HepG2 (cell line): ENCODE results near the gene MBLAC1. TPM values are rescaled to one million over a fixed set of nuclear protein-coding genes. Genes with fewer than 3 reads are reported as not detected.

Source experiments
- CBX1 ChIP-seq: IDR thresholded peaks from one replicate; pipeline ENCODE4 v1.6.1; 2016; ENCODE audit warnings: antibody characterized with exemption, low read depth
- CENPX ChIP-seq: sonication (generic); formaldehyde crosslinking; IDR thresholded peaks from 2 replicates; pipeline ENCODE4 v1.9.0; 2021; ENCODE audit warnings: mild to moderate bottlenecking, missing genetic modification reagents, moderate library complexity
- EZH2 ChIP-seq: conservative IDR thresholded peaks from 2 replicates; pipeline ENCODE4 v1.6.1; 2012; ENCODE audit warnings: mild to moderate bottlenecking, low read depth, low read length, moderate library complexity
- MXD4 ChIP-seq: IDR thresholded peaks from 2 replicates; pipeline ENCODE4 v1.6.1; 2016; ENCODE audit warnings: mild to moderate bottlenecking, missing biosample characterization, missing genetic modification reagents
- NONO ChIP-seq, 2 experiments: fragments of 450-650 bp in 1 of 2; sonication (generic) in 1 of 2; formaldehyde crosslinking in 1 of 2; IDR thresholded peaks in 1 of 2; conservative IDR thresholded peaks in 1 of 2; 2 replicates each; pipeline versions ENCODE4 v1.6.1 to v1.8.0; 2017 to 2022; ENCODE audit warnings: mild to moderate bottlenecking in 1 of 2, missing genetic modification reagents in 1 of 2, moderate library complexity in 1 of 2
- PCBP1 ChIP-seq: fragments of 200-400 bp; formaldehyde crosslinking; IDR thresholded peaks from 2 replicates; pipeline ENCODE4 v1.6.1; 2017; ENCODE audit warnings: mild to moderate bottlenecking, low read depth, low read length, borderline replicate concordance
- POLR2AphosphoS2 ChIP-seq: IDR thresholded peaks from 2 replicates; pipeline ENCODE4 v1.6.1; 2011; ENCODE audit warnings: low read depth, low read length, improper control_type of control experiment
- SAFB2 ChIP-seq: sonication (generic); formaldehyde crosslinking; IDR thresholded peaks from 2 replicates; pipeline ENCODE4 v1.5.1; 2020; ENCODE audit warnings: missing genetic modification reagents, low read depth, mild to moderate bottlenecking, borderline replicate concordance
- SCMH1 ChIP-seq: sonication (generic); formaldehyde crosslinking; IDR thresholded peaks from 2 replicates; pipeline ENCODE4 v1.9.0; 2021; ENCODE audit warnings: missing genetic modification reagents, mild to moderate bottlenecking, borderline replicate concordance
- SMAD3 ChIP-seq: sonication (generic); formaldehyde crosslinking; IDR thresholded peaks from 2 replicates; pipeline ENCODE4 v1.4.0; 2020; ENCODE audit warnings: missing genetic modification reagents
- TOE1 ChIP-seq: sonication (generic); formaldehyde crosslinking; IDR thresholded peaks from 2 replicates; pipeline ENCODE4 v1.4.0; 2020; ENCODE audit warnings: mild to moderate bottlenecking, missing genetic modification reagents
- TOPORS ChIP-seq: sonication (generic); formaldehyde crosslinking; IDR thresholded peaks from 2 replicates; pipeline ENCODE4 v1.8.0; 2023; ENCODE audit warnings: mild to moderate bottlenecking, missing genetic modification reagents
- ZMYM2 ChIP-seq: sonication (generic); formaldehyde crosslinking; IDR thresholded peaks from 2 replicates; pipeline ENCODE4 v1.8.0; 2022; ENCODE audit warnings: mild to moderate bottlenecking, missing genetic modification reagents
- ZNF432 ChIP-seq: sonication (generic); formaldehyde crosslinking; IDR thresholded peaks from 2 replicates; pipeline ENCODE4 v1.5.0; 2020; ENCODE audit warnings: missing genetic modification reagents, mild to moderate bottlenecking, borderline replicate concordance
- ZNF556 ChIP-seq: sonication (generic); formaldehyde crosslinking; IDR thresholded peaks from 2 replicates; pipeline ENCODE4 v1.4.0; 2020; ENCODE audit warnings: mild to moderate bottlenecking, missing genetic modification reagents, borderline replicate concordance
- ZNF737 ChIP-seq: sonication (generic); formaldehyde crosslinking; IDR thresholded peaks from 2 replicates; pipeline ENCODE4 v1.5.0; 2020; ENCODE audit warnings: missing genetic modification reagents, mild to moderate bottlenecking, borderline replicate concordance
- ZSCAN30 ChIP-seq: sonication (generic); formaldehyde crosslinking; IDR thresholded peaks from 2 replicates; pipeline ENCODE4 v1.5.0; 2020; ENCODE audit warnings: mild to moderate bottlenecking, missing genetic modification reagents
- polyA plus RNA-seq, 8 experiments: library from polyadenylated mRNA; depleted of rRNA in 3 of 8; stranded (reverse) in 7 of 8; unstranded in 1 of 8; fragments of >200 nt; fragmentation: Illumina TruSeq in 4 of 8; extraction: Trizol in 4 of 8; gene quantifications; 2 replicates each; pipeline versions ENCODE4 v1.2.1 to v1.2.3, GENCODE V29; 2011 to 2016; ENCODE audit warnings: low read depth in 4 of 8, missing spikeins in 1 of 8, mixed read lengths in 1 of 8; ENCODE audit not compliant: insufficient read depth in 1 of 8
- total RNA-seq, 5 experiments: library from RNA; depleted of rRNA; stranded (reverse); fragments of >200 nt; fragmentation: Illumina TruSeq; extraction: Trizol; gene quantifications; 2 replicates each; pipeline ENCODE4 v1.2.3, GENCODE V29; 2016; ENCODE audit warnings: low read depth in 1 of 5
- TF ChIP-seq, protein P1 (sequence below): sonication (generic); formaldehyde crosslinking; IDR thresholded peaks from 2 replicates; pipeline ENCODE4 v1.4.0; 2020; ENCODE audit warnings: missing genetic modification reagents, borderline replicate concordance
- TF ChIP-seq, protein P2 (sequence below): sonication (generic); formaldehyde crosslinking; conservative IDR thresholded peaks from 2 replicates; pipeline ENCODE4 v1.8.0; 2022; ENCODE audit warnings: missing genetic modification reagents
- TF ChIP-seq, protein P3 (sequence below): sonication (generic); formaldehyde crosslinking; IDR thresholded peaks from 2 replicates; pipeline ENCODE4 v1.8.0; 2022; ENCODE audit warnings: missing genetic modification reagents, mild to moderate bottlenecking, inconsistent platforms, borderline replicate concordance

The MBLAC1 gene
- total and polyA plus RNA-seq, 2 of the 13 experiments (the other 11 are each of a cell fraction or from before 2014, with no cell fraction given), result 0.79 to 2.1 TPM

- TF ChIP-seq, protein P1, sequence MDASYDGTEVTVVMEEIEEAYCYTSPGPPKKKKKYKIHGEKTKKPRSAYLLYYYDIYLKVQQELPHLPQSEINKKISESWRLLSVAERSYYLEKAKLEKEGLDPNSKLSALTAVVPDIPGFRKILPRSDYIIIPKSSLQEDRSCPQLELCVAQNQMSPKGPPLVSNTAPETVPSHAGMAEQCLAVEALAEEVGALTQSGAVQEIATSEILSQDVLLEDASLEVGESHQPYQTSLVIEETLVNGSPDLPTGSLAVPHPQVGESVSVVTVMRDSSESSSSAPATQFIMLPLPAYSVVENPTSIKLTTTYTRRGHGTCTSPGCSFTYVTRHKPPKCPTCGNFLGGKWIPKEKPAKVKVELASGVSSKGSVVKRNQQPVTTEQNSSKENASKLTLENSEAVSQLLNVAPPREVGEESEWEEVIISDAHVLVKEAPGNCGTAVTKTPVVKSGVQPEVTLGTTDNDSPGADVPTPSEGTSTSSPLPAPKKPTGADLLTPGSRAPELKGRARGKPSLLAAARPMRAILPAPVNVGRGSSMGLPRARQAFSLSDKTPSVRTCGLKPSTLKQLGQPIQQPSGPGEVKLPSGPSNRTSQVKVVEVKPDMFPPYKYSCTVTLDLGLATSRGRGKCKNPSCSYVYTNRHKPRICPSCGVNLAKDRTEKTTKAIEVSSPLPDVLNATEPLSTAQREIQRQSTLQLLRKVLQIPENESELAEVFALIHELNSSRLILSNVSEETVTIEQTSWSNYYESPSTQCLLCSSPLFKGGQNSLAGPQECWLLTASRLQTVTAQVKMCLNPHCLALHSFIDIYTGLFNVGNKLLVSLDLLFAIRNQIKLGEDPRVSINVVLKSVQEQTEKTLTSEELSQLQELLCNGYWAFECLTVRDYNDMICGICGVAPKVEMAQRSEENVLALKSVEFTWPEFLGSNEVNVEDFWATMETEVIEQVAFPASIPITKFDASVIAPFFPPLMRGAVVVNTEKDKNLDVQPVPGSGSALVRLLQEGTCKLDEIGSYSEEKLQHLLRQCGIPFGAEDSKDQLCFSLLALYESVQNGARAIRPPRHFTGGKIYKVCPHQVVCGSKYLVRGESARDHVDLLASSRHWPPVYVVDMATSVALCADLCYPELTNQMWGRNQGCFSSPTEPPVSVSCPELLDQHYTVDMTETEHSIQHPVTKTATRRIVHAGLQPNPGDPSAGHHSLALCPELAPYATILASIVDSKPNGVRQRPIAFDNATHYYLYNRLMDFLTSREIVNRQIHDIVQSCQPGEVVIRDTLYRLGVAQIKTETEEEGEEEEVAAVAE (CRISPR knock-in tag), result no peak
- no peak for TF ChIP-seq ZNF432
- no peak; the same call in none of the 2 replicates for TF ChIP-seq MXD4
- TF ChIP-seq ZMYM2 (CRISPR knock-in tag), result no peak
- no peak for TF ChIP-seq ZNF556 (CRISPR knock-in tag)
- TF ChIP-seq CENPX (CRISPR knock-in tag), result no peak
- TF ChIP-seq, protein P2, sequence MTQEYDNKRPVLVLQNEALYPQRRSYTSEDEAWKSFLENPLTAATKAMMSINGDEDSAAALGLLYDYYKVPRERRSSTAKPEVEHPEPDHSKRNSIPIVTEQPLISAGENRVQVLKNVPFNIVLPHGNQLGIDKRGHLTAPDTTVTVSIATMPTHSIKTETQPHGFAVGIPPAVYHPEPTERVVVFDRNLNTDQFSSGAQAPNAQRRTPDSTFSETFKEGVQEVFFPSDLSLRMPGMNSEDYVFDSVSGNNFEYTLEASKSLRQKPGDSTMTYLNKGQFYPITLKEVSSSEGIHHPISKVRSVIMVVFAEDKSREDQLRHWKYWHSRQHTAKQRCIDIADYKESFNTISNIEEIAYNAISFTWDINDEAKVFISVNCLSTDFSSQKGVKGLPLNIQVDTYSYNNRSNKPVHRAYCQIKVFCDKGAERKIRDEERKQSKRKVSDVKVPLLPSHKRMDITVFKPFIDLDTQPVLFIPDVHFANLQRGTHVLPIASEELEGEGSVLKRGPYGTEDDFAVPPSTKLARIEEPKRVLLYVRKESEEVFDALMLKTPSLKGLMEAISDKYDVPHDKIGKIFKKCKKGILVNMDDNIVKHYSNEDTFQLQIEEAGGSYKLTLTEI (CRISPR knock-in tag), result no peak
- no peak for TF ChIP-seq ZNF737 (CRISPR knock-in tag)
- TF ChIP-seq CBX1, result no peak
- no peak for TF ChIP-seq ZSCAN30
- TF ChIP-seq, protein P3, sequence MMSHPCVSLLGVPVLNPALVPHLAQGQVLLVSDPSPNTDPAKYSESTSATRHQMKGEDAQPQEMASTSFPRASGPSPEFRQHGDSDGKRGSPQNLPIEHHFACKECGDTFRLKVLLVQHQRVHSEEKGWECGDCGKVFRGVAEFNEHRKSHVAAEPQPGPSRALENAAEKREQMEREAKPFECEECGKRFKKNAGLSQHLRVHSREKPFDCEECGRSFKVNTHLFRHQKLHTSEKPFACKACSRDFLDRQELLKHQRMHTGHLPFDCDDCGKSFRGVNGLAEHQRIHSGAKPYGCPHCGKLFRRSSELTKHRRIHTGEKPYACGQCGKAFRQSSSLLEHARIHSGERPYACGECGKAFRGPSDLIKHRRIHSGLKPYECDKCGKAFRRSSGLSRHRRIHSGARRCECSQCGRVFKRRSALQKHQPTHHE, result no peak
- no peak for TF ChIP-seq SMAD3 (CRISPR knock-in tag)
- 0 out of 2 replicates have a peak, but pooled peaks have one; percentile 28 for TF ChIP-seq PCBP1
- TF ChIP-seq SAFB2 (CRISPR knock-in tag), result no peak
- TF ChIP-seq TOPORS (CRISPR knock-in tag), result 0 out of 2 replicates have a peak, but pooled peaks have one; percentile 33
- TF ChIP-seq POLR2AphosphoS2, result 0 out of 2 replicates have a peak, but pooled peaks have one; percentile 41
- no peak for TF ChIP-seq SCMH1 (CRISPR knock-in tag)
- no peak for TF ChIP-seq EZH2
- no peak for TF ChIP-seq TOE1
- TF ChIP-seq NONO (IDR thresholded peaks at IDR 0.05), result no peak
- peak; percentile 84 for TF ChIP-seq NONO (CRISPR knock-in tag; conservative IDR thresholded peaks at IDR 0.05)
These were observed at the start of gene MBLAC1 (continued) for GRCh38 chr7:100126931-100127865.
